ENCODE data around the gene ATOH1. TPM values are rescaled to one million over a fixed set of nuclear protein-coding genes. Genes with fewer than 3 reads are reported as not detected.

ATOH1 gene
- total RNA-seq, 2 donors from 2014 or later: 34.4 to 73.7 TPM

DNA sequence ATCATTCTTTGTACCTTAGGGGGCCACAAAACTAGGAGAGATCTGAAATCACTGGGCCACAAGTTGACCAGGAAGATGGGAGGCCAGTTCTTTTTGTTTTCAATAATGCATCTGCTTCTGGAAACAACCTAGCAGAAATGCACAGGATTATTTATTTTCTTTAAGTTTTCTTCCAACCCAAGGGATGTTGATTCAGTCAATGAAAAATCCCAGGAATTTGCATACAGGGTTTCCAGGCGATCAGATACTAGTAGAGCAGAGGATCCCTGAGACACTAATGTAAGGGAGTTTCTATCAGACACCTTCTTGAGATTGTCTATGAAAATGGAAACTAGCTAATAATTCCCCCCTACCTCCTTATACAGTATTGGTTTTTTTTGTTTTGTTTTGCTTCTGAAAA, 7.4 kb downstream of the ATOH1 start:
- intact Hi-C loops (cut with DNase I): no loop called here
- Histone ChIP-seq H3K4me3 (no peak overlapping the region), H3K4me1 (no peaks in the 10 kb centered on the region), H3K27me3 (peaks cover 10% of the 10 kb centered on the region), H3K36me3 (no peaks in the 10 kb centered on the region), H3K9ac (ENCODE audit: low read depth in 2 of 2, low read length in 2 of 2) (no peak overlapping the region), H3K9me3 (no peaks in the 10 kb centered on the region), H3K27ac (no peak overlapping the region)
- no peak for DNase-seq
- no peak for TF ChIP-seq CTCF (IDR thresholded peaks at IDR 0.05)

GRCh38 chr4:93839704-93840103, 11.2 kb downstream of the ATOH1 start:
- no peak overlapping the region for H3K27ac ChIP-seq
- no peak overlapping the region for H3K4me3 ChIP-seq
- no peaks in the 10 kb centered on the region for H3K4me1 ChIP-seq
- peaks cover under 1% of the 10 kb centered on the region for H3K27me3 ChIP-seq
- no peak overlapping the region for H3K9ac ChIP-seq (ENCODE audit: low read depth in 2 of 2, low read length in 2 of 2)
- no peak for TF ChIP-seq CTCF (IDR thresholded peaks at IDR 0.05)
- H3K9me3 ChIP-seq: no peaks in the 10 kb centered on the region
- no peaks in the 10 kb centered on the region for H3K36me3 ChIP-seq
- intact Hi-C loops (cut with DNase I): no loop called here
- DNase-seq: no peak

GRCh38 chr4:93841803-93842345, 13.3 kb downstream of the ATOH1 start:
- no peak overlapping the region for H3K4me3 ChIP-seq
- H3K36me3 ChIP-seq: no peaks in the 10 kb centered on the region
- H3K27me3 ChIP-seq: no peaks in the 10 kb centered on the region
- H3K9ac ChIP-seq (ENCODE audit: low read depth in 2 of 2, low read length in 2 of 2): no peak overlapping the region
- H3K9me3 ChIP-seq: no peaks in the 10 kb centered on the region
- DNase-seq: no peak
- H3K27ac ChIP-seq: peak overlapping the region; percentile 15
- TF ChIP-seq CTCF (IDR thresholded peaks at IDR 0.05): no peak
- no peaks in the 10 kb centered on the region for H3K4me1 ChIP-seq
- intact Hi-C loops (cut with DNase I): no loop called here

DNA sequence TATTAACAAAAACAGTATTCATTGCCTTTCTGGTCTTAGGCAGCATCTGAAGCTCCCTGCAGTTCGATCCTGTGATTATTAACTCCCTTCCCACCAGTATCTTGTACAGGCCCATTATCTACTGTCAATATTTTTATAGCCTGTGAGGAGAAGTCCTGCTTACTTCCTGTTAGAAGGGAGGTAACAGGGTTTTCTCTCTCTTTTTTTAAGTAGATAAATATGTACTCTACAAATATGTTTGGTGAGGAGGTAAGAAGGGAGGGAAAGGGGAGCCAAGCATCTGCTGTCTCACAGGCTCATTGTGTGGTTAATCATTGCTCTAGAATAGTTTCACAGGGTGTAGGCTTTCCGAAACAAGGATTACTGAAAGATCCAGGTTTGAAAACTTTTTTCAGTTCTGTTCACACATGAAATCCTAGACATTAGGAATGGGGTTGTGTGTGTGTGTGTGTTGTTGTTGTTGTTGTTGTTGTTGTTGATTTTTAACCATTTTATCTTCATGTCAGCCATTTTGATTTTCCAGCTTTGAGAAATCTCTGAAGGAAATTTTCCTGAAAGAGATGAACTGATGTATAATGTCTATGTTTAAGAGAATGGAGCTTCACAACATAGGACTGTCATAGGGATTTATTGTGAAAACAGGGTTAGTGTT, 14.2 kb downstream of the ATOH1 start:
- H3K4me1 ChIP-seq: no peaks in the 10 kb centered on the region
- intact Hi-C loops (cut with DNase I): no loop called here
- H3K27ac ChIP-seq: peak overlapping the region; percentile 29
- no peaks in the 10 kb centered on the region for H3K9me3 ChIP-seq
- H3K36me3 ChIP-seq: no peaks in the 10 kb centered on the region
- H3K9ac ChIP-seq (ENCODE audit: low read depth in 2 of 2, low read length in 2 of 2): no peak overlapping the region
- no peaks in the 10 kb centered on the region for H3K27me3 ChIP-seq
- no peak overlapping the region for H3K4me3 ChIP-seq
- TF ChIP-seq CTCF (IDR thresholded peaks at IDR 0.05): no peak
- DNase-seq: peak; percentile 24

DNA sequence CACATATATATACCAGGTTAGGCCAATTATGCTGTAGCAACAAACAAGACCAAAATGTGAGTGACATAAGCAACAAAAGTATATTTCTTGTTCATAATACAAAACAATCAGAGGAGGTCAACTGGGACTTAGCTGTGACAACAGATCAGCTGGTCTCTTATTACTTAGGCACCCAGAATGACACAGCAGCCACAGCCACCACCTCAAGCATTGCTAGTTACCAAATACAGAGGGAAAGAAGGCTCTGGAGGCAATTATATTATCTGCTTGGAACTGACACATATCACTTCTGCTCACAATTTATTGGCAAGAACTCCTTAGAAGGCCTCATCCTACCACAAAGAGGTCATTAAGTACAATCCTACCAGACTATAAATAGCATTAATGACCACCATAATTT, 15.2 kb downstream of the ATOH1 start:
- DNase-seq: no peak
- H3K4me3 ChIP-seq: no peak overlapping the region
- H3K9ac ChIP-seq (ENCODE audit: low read depth in 2 of 2, low read length in 2 of 2): no peak overlapping the region
- TF ChIP-seq CTCF (IDR thresholded peaks at IDR 0.05): no peak
- H3K27ac ChIP-seq: peak overlapping the region; percentile 29
- intact Hi-C loops (cut with DNase I): no loop called here
- H3K27me3 ChIP-seq: no peaks in the 10 kb centered on the region
- no peaks in the 10 kb centered on the region for H3K4me1 ChIP-seq
- H3K9me3 ChIP-seq: no peaks in the 10 kb centered on the region
- H3K36me3 ChIP-seq: no peaks in the 10 kb centered on the region

Measured in colonic mucosa (tissue), 4 donors.